Stimulated activated CD4-positive, alpha-beta T cell treated with anti-CD3 and anti-CD28 coated beads, Interleukin-1b, Interleukin-23, amount 100 ng/mL, for 24 hours (primary cell): Measurements from ENCODE around the gene EDEM3.
"Not testable (repeated sequence)": the region's sequence is repeated elsewhere in the genome, so short reads cannot be mapped to it uniquely, and the experiment has no call there.

Source experiments
- DNase-seq, 4 experiments: peaks; one replicate each; pipeline ENCODE4 v3.0.0-alpha.2; 2020; ENCODE audit warnings: low read depth in 4 of 4, low spot score in 1 of 4

Gene EDEM3

DNA sequence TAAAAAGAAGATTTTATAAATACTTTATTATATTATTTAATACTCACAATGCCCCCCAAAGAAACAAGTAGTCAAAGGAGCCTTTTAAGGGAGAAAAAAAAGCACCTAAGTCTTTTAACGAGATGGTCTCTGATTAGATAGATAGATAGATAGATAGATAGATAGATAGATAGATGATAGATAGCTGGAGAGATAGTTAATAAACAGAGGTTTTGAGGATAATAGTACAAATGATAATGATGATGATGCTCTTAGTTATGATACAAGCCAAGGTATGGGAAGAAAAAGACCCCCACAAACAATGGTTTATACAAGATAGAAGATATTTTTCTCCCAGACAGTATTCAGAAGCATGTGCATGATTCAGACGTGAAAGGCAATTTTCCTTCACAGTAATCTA, 14.6 kb upstream of the EDEM3 start:
- DNase-seq, result no peak

DNA sequence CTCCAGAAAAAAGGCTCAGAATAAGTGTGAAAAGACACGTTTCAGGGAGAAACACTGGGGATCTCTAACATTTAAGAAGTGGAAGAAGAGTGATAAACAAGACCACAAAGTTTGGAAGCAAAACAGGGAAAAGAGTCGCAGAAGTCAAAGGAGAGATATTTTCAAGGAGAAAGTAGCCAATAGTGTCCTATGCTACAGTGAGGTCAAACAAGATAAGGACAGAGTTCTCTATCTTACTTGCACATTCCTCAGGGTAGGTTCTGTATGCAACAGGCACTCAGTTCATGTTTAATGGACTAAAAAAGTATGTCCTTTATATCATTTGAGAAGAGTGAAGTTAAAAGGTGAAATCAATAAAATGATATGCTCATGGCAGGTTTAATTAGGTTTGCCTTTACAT, 13.8 kb upstream of the EDEM3 start:
- DNase-seq, result no peak

DNA sequence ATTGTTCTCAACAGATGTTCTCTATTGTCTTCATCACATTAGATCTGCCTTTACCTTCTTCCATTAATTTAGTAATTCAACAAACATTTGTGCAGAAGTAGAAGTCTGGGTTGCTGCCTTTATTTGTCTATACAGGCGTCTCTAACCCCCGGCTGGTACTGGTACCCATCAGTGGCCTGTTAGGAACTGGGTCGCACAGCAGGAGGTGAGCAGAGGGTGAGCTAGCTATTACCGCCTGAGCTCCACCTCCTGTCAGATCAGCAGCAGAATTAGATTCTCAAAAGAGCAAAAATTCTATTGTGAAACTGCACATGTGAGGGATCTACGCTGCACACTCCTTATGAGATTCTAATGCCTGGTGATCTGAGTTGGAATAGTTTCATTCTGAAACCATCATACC, 12.9 kb upstream of the EDEM3 start:
- DNase-seq, result no peak

DNA sequence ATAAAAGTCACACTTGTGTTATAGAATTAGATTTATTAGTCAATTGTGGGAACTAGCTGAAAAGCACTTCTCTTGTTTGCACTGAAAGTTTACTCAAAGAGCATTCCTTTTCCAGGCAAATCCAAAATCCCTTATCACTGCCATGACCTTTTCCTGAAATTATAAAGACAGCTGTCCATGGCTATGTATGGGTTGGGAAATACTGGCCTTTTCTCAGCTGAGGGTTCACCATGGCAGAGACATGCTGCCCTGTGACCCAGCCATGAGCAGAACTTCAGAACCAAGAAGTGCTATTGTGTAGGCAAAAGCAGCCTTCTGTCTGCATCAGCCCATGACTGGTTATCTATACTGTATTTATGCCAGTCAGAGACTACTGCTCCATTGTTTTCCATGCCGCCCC, 9.8 kb upstream of the EDEM3 start:
- no peak for DNase-seq

DNA sequence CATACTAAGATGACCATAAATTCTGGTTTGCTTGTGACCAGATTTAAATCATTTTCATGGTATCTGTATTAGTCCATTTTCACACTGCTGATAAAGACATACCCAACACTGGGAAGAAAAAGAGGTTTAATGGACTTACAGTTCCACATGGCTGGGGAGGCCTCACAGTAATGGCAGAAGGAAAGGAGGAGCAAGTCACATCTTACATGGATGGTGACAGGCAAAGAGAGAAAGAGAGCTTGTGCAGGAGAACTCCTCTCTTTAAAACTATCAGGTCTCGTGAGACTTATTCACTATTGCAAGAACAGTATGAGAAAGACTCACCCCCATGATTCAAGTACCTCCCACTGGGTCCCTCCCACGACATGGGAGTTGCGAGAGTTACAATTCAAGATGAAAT, 8.9 kb upstream of the EDEM3 start:
- DNase-seq, result not testable (repeated sequence)

DNA sequence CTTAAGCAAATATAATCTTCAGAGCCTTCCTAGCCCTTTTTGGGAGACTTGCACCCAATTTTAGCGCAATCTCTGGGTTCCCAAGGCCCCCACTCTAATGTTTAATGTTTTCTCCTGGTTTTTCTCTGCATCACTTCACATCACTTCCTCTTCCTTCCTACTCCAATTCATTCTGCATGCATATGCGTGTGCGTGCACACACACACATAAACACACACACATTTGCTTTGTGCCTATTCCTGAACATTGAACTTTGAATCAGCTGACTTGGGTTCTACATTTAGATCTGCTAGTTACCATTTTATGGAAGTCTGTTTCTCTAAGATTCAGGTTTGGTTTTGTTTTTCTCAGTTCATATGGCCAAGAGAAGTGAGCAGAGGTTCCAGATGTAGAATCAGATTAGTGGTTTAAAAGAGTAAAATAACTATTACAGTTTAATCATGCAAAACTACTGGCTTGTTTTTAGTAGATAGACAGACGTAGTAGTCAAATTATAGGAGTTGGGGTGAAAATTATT, 7.4 kb upstream of the EDEM3 start:
- DNase-seq, result no peak

DNA sequence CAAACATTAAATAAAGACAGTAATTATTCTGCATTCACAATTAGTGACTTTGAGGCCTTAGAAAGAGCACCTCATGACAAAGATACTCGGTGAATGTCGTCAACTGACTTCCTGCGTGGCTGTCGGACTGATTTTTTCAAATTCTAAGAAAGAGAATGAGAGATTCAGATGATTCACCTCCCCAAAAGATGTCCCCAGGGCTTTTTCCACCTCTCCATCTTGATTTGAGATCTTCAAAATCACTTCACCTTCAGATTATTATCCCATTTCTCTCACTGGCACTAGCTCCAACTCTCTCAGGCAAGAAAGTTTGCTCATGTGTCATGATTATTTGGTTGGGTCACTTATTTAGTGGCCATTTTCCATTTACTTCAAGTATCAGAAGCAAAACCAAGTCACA, 5.0 kb upstream of the EDEM3 start:
- DNase-seq, result no peak

DNA sequence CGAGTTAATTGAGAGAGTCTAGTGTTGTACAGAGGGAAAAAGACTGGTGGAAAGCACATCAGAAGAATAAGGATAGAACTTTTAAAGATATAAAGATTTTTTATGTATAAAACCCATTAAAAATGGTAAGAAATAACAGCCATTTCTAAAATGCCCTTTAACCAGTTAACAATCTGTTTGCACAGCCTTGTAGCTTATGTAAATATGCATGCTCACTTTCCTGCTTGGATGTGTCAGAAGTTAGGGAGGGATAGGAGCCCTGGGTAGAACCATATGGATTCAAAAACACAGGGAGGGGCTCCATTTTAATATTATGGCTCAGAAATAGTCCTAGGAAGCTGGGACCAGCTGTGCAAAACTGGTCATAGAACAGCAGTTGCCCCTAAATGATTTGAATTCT, 4.5 kb upstream of the EDEM3 start:
- no peak for DNase-seq

DNA sequence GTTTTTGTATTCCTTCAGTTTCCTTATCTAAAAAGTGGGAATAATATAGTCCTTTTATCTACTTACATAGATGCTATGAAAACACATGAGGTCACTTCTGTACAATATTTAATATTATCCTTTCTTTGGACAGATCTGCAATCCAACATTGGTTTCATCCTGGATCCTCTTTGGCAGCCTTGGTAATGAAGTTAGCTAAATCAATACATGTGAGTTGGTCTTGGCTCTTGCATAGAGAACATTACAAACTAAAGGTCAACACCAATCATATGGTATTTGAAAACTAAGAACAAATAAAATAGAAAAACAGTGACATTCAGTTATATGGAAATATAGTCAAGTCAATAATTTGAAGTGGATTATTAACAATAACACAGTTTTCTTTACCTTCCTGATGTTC, 3.2 kb upstream of the EDEM3 start:
- no peak for DNase-seq

DNA sequence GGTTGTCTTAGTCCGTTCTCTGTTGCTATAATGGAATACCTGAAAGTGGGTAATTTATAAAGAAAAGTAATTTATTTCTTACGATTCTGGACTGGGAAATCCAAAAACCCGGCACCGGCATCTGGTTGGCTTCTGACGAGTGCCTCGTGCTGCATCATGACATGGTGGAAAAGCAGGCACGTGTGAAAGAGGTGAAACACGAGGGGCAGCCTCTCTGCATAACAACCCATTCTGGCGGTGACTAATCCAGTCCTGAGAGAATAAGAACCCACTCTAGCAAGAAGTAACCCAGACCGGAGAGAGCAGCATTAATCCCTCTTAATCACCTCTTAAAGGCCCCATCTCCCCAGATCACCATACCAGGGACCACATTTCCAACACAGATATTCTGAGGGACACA, 2.7 kb upstream of the EDEM3 start:
- no peak for DNase-seq

DNA sequence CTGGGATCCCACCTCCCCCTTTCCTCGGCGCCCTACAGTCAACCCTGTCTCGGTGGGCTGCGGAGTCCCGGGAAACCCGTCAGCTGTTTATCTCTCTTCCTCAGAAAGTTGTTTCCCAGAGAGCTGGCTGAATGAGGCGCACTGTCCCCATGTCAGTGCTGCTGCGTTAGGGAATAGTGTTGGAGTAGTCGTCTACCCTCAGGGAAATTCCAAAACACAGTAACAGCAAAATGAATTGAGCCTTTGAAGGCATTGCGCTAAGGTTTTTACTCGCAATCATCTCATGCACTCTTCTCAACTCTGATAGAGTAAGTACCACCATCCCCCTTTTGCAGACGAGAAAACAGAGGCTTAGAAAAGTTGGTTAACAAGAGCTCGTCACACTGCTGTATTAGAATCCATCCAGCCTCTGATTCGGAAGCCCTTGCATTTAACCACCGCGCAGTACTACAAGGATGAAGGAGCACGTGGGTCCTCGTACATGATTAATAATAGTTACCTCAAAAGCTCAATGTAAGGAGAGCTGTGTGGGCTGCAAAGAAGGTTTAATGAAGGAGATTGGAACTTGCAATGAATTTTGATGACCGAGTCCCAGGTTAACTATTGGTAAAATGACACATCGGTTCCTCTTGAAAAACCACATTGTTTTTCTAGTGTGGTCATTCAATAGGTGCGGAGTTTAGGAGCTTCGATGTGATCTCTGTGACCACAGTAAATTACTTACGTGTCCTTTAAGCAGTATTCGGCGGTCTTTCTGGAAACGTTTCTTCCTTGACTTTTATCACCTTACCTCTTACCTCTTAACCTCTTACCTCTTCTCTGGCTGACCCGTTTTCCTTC, 788 bp upstream of the EDEM3 start:
- peak in 2 of 4 experiments; percentile 3 to 5 for DNase-seq

DNA sequence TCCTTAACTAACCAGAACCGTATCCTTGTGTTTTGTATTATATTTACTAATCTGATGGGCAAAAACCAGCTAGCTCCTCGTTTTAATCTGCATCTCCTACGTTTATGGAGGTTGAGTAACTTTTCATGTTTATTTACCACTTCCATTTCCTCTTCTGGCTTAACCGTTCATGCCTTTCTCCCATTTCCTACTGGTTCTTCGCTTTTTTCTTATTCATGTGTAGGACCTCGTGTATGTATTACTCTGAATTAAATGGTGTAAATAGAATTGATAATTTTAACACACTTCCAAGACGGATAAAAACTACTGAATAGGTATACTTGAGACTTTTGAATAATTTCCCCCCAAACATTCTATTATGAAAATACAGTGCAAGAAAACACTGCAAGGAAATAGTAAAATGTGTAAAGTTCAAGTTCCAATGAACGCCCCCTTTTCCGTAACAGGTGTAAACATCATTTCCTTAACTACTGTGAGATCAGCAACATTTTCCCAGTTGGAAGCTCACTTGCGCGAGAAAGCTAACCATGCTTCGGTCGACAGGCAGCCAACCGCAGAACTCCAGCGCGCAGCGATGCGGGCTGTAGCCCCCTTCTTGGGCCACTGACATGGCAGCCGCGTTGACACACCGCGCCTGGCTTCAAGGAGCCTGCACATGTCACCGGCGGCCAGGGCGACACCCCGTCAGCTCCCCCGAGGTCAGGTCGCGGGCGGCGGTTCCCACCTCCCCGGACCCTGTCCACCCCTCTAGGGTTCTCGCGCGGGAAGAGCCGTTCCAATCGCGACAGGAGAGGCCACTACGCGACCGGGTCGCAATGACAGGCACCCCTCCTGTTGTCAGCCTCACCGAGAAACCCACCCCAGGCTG, 816 bp downstream of the EDEM3 start:
- peak in 3 of 4 experiments; percentile 1 to 28 (median 23) for DNase-seq

DNA sequence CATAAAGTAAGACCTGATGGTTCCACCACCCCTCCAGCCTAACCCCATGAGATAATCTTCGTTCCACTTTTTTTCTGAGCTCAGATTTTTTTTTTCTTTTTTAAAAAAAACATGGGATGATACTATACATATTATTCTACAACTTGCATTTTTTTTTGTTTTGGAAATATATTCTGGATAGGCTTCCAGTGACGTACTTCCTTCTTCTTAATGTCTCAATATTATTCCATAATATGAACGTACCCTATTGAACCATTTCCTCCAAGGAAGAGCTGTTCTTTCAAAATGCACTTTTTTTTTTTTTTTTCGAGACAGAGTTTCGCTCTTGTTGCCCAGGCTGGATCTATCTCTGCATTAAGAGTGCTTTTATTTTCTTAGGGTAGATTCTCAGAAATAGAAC, 1.5 kb downstream of the EDEM3 start:
- no peak for DNase-seq

DNA sequence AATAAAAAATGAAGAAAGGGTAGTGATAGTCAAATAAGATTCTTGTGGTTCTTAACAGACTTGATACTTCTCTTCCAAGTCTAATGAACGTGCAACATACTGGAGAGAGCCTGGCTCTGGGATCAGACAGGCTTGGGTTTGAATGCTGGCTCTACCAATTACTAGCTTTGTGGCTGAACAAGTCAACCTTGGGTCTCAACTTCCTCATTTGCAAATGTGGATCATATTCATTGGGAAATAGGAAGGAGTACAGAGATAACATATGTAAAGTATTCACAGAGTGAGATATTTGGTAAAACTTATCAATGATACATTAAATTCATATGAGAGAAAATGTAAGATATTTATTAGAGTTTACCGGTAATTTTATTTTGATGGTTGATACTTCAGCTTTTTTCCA, 2.0 kb downstream of the EDEM3 start:
- no peak for DNase-seq

DNA sequence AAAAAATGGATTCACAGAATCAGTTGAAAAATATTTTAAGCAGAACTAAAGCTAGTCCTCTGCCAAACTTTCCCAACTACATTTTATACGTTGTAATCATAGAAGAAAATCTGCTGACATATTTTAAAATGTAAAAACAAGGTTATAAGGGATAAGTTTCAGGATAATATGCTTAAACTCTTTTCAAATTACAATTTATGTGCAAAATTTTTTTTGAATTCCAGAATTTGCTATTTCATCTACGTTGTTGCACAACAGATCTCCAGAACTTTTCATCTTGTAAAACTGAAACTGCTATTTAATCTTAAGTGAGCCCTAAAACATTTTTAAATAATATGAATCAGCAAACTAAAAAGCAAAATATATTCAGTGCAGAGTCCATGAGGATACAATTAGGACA, 5.9 kb downstream of the EDEM3 start:
- no peak for DNase-seq

DNA sequence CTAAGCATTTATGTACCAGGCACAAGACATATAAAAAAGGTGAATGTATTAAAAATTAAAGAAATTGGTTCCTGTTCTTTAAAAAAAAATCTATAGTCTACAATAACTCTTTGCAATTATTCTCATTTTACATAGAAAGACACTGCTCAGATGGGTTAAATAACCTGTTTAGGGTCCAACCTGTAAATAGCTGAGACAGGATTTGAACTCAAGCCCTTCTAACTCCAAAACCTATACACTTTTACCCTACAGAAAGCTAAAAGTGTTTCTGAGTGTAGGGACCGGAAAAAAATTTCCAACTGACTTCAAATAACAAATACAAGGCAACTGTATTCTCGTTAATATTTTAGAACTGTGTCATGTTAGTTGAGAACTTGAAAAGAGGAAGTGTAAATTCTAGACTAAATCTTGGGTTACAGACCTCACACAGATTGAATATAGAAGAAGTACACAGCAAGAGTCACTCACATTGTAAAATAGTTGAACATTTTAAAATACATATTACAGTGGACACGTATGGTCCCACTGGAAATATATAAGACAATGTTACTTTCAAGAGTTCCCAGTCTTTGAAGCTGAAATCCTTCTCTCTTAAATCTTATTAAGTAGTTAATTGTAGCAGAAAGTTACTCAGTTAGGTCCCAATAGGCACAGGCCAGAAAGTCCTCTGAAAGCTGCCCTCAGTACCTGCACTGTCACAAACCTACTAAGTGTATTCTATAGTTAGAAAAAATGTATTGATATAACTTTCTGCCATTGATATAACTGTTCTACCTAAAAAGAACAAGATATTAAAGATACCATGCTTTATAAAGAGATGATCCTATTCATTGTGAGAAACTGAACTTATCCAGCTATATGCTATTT, 7.3 kb downstream of the EDEM3 start:
- no peak for DNase-seq

DNA sequence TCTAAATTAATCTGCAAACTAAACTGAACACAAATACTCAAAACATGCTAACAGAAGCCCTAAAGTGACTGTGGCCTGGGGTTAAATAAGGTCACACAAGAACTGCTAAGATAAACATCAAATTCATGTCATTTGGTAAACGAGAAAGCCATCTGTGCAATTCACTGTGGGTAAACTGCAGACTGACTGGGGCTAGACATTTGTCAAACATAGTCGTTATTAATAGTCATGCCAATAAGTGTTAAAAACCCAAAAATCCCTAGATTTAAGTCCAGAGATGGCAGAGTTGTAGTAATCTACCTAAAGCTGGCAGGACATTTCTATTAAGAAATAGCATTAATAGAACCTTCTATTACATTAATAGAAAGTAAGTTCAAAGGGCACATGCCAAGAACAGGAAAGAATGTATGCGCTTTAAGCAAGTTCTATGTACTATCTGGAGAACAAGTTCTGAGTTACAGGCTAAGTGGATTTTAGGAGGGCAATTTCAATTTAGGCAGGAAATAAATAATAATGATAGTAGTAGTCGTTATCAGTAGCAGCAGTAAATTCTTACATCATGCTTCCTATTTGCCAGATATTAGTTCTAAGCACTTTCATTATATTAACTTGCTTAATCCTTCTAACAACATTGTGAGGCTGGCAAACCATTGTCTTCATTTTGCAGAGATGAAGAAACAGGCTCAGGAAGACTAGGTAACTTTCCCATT, 8.6 kb downstream of the EDEM3 start:
- no peak for DNase-seq

DNA sequence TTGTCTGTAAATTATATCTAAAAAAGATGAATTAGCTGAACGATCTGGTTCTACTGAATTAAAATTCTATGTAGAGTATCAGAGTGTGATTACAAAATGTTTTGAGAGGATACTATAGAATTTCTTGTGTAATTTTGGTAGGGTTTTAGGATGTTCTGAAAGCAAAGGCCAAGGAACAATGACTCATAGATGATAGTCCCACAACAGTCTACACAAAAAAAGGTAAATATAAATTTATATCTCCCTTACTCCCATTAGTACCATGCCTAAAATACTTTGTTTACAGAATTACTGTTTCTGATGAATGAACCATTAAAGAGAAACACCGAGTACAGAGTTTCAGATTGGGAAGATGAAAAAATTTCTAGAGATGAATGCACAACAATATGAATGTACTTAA, 9.5 kb downstream of the EDEM3 start:
- DNase-seq, result no peak

DNA sequence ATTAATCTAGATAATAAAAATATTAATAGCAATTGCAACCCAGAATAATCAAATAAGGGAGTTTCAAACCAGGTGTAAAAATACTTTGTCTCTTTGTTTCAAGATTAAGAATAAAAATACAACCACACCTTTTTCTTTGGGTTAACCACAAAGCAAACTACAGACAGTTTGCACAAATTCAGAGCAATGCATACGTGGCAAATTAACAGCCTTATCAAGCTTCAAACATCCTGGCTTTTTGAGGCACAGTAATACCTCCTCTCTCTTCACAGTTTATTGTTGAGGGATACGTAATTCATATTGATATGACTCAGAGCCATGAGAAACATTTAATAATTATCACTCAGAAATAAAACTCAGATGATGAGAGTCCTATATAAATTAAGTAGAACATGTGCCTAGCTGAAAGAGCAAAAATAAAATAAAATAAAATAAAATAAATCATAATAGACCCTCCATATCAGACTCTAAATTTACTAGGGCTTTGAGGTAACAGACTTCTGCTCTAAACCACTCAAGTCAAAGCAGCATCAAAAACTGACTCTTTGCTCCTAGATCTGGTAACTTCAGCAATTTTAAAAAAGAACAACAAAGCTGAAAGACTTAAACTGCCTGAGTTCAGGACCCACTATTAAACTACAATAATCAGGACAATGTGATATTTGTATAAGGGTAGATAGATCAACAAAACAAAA, 11.4 kb downstream of the EDEM3 start:
- DNase-seq, result no peak

DNA sequence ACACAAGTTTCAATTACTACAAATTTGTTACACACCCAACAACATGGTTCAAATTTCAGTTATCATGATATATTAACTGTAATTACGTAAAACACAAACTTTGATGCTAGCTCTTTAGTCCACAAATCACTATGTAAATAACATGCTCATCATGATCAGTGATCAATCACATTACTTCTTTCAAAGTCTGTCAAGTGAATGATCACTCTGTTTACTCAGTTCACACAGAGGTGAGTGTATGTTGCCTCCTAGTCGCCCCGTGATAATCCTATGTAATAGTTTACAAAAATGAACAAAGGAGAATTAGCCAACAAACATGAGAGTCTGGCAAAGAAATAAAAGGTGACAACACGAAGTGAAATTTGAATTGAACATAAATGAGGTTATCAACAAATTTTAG, 14.3 kb downstream of the EDEM3 start:
- no peak for DNase-seq
